Sciatic nerve (tissue), 2 donors: ENCODE results near the gene LINC01488. TPM values are rescaled to one million over a fixed set of nuclear protein-coding genes. Genes with fewer than 3 reads are reported as not detected.

Experiments
- ATAC-seq: fragments of 200-7000 bp; cut with Tn5 transposase; one replicate; pipeline ENCODE4 v1.9.1; 2020; ENCODE audit warnings: mild to moderate bottlenecking, moderate library complexity
- DNase-seq: peaks from one replicate; pipeline ENCODE4 v3.0.0-alpha.2; 2020; ENCODE audit warnings: low spot score
- intact Hi-C: fragments of 100-400 bp; cut with DNase I; formaldehyde crosslinking; loops from one replicate; pipeline ENCODE4 v1.14.2; 2022
- total RNA-seq: library from RNA; stranded (reverse); fragmentation: NEBNext Ultra II Directional; extraction: Animal tissue kit (Norgen Biotek cat#: 25700); gene quantifications from one replicate; pipeline ENCODE4 v1.2.1, GENCODE V29; 2021
- donor health status: DM: no; HTN: no; CAD: no.
- donor health status: DM: no; HTN: no; CAD: no.

Gene LINC01488
- total RNA-seq, 1 donor from 2014 or later: not detected

DNA sequence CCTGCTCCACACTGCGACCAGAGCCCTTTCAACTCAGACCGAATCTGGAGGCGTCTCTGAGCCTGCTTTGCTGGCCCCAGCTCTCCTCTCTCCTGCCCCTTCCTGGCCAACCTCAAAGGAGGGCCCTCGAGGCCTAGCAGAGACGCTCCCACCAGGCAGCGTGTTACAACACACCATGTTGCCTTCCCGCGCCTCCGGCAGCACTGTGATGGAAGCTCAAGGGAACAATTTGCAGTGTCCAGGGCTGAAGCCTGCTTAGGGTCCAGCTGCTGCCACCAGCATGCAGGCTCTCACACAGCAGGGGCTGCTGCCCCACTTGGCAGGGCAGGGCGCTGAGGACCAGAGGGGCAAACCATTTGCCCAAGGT lies 18.4 kb downstream of the LINC01488 start:
- no peak for ATAC-seq
- DNase-seq: peak; percentile 54
- intact Hi-C loops: no loop called here

DNA sequence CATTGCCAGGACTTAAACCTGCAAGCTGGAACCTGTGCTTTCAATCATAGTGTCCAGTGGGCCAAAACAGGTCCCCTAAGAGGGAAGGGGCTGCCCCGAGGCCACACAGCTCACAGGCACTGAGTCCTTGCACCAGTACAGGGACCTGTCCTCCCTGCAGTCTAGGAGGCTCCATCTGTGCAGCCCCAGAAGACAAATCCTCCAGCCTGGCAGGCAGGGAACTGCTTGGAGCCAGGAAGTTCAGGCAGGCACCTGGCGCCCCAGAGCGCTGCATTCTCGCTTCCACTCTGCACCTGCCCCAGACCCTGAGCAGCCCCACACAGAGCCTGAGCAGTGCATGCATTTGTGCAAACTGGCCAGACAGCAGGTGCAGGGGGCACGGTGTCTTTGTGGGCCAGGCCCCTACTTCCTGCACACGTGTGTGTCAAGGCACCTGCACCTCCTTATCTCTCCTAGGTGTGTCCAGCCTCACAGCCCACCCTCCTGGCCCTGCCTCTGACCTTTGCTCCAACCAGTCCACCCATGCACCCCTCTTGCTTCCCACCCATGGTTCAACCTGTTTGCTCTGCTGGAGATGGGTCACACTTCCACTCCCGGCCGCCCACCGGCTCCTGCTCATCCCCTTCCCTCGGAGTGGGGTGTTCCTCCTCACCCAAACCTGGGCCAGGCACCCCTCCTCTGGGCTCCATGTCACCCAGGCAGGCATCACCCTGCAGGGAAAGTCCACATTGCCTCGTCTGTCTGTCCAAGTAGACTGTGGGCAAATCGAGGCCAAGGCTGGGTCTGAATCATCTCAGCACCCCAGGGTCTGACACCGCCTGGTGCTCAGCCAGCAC lies 19.0 kb downstream of the LINC01488 start:
- ATAC-seq: no peak
- DNase-seq: peak; percentile 48
- intact Hi-C loops: no loop called here

DNA sequence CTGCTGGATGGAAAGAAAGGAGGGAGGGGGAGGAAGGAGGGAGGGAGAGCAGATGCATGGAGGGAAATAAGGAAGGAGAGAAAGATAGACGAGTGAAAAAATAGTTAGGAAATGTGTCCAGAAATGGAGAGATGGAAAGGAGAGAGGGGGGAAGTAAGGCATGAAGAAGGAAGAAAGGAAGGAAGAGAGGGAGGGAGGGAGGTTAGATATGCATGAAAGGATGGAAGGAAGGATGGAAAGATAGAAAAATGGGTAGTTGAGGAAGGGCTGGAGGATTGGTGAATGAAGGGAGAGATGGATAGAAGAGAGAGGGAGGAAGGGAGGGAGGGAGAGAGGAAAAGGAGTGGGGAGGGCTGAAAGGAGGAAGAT lies 19.6 kb downstream of the LINC01488 start:
- ATAC-seq: no peak
- no peak for DNase-seq
- intact Hi-C loops: no loop called here

DNA sequence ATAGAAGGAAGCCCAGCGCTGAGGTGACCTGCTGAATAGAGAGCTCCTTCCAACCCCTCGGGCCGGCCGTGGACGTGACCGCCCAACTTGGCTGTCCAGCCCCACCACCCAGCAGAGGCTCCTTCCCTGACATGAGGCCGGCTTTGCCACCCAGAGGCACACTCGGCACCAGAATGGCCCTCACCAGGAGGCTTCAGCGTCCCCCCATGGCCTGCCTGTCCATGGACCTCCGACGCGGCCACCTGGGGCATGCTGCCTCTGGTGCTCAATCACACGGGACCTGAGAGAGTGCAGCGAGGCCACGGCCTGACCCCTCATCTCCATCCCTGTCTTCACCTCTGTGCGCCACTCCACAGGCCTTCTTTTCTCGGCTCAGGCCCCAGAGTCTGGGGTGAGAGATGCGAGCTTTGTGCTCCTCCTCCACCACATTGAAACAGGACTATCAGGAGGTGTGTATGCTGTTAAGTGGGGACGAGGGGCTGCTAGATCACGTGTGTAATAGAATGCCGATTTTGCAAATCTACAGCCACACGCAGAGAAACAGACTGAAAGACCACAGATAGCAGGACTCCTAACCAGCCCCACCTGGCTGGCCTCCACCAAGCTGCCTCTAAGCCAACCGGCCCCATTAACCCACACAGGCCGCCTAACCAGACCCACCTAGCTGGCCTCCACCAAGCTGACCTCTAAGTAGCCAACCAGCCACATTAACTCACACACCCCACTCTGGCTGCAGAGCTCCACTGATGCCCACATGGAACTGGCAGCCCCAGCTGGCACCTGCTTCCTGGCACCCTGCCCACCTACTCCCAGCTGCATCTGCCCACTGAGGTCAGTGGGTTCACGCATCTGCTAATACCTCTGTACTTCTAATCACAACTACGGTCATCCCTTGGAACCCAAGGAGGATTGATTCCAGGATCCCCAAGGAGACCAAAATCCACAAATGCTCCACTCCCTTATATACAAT lies 20.7 kb downstream of the LINC01488 start:
- intact Hi-C loops: no loop called here
- ATAC-seq: no peak
- DNase-seq: peak; percentile 61

DNA sequence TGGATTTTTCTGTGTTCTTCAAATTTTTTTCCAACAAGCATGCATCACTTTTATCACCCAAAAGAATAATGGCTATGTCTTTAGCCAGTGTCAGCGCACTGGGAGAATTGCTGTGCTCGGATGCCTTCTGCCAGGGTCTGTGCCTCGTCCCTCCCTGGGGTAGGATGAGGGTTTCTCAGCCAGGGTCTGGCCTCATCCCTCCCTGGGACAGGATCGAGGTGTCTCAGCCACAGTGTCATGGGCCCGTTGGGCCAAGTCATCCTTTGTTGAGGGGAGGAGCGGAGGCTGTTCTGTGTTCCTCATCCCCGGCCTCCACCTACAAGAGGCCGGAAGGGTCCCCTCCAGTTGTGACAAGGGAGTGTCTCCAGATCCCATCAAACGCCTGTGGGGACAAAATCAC lies 22.7 kb downstream of the LINC01488 start:
- no peak for DNase-seq
- ATAC-seq: no peak
- intact Hi-C loops: no loop called here

DNA sequence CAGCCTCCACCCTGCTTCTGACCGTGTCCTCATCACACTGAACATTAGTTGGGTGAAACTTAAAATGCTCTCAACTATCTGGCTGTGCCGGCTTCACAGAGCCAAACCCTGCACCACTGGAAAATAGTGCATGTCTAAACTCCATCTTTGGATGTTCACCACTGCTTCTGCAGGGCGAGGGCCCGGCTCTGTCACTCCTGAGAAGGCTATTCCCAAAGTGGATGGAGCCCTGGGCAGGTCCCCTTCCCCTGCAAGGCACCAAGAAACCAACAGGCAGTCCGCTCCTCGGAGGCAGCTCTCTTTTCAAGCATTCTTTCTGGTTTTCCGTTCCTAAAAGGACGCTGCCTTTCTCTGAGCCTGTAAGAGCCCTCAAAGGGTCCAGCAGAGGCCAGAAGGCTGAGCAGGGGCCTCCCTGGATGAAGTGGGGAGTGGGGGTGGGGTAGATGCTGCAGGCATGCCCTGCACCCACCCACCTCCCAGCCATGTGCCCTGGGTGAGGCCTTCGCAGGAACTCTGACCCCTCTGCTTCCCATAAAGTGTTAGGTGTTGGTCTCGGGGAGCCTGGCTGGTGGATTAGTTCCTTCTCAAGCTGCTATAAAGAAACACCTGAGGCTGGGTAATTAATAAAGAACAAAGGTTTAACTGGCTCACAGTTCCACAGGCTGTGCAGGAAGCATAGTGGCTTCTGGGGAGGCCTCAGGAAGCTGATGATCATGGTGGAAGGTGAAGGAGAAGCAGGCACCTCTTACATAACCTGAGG lies 23.3 kb downstream of the LINC01488 start:
- no peak for DNase-seq
- intact Hi-C loops: no loop called here
- no peak for ATAC-seq

DNA sequence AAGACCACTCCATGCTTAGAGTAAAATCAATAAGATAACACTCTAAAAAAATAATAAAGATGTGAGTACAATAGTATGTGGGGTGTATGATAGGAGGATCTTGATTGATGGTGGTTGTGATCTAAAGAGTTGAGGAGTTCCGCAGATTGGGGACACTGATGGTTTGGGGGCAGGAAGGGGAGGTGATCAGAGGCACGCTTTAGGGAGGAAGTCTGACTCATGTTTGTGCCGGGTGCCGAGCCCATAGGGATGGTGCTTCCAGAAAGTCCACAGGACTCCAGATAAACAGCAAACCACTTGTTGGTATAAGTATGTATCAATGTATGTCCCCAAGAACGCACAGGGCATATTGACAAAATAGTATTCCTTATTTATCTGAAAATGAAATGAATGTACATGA lies 27.5 kb downstream of the LINC01488 start:
- ATAC-seq: no peak
- intact Hi-C loops: no loop called here
- DNase-seq: no peak

DNA sequence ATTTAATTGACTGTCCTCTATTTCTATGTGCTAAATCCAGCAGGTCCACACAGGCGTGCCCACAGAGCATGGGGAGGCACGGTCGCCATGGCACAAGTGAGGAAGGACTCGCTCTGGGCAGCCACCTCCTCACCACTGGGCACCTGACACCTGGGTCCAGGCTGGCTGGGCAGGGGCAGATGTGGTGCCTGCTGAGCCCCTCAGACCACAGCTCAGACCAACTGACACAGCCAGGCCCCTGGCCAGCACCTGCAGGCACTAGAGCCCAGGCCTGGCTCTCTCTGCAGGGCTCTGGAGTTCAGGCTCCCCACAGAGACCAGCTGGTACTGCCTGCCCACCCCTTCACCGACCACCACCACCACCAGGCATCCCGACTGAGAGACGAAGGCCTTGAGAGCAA lies 27.9 kb downstream of the LINC01488 start:
- ATAC-seq: no peak
- intact Hi-C loops: no loop called here
- no peak for DNase-seq

DNA sequence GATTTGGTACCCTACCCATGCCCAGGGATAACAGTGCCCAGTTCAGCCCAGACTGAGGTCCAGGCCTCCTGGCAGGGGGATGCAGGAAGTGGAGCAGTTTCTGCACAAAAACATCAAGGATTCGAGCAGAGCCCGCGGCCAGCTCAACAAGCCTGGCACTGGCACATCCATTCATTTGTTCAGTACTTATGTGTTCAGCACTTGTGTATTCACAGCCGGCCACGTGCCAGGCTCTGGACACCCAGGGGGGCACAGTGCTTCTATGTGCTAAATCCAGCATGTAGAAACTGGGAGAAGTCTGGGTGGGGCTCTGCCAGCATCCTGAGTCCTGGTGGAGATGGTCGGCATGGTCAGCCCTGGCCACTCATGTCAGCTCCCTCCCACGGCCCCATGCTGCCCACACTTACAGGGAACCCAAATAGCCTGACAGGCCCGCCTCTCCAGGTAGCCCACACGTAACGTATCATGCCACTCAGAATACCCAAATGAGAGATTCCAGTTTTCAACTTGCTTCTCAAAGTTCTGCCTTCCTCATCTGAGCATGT lies 28.5 kb downstream of the LINC01488 start:
- intact Hi-C loops: no loop called here
- DNase-seq: peak; percentile 56
- ATAC-seq: peak; percentile 20

DNA sequence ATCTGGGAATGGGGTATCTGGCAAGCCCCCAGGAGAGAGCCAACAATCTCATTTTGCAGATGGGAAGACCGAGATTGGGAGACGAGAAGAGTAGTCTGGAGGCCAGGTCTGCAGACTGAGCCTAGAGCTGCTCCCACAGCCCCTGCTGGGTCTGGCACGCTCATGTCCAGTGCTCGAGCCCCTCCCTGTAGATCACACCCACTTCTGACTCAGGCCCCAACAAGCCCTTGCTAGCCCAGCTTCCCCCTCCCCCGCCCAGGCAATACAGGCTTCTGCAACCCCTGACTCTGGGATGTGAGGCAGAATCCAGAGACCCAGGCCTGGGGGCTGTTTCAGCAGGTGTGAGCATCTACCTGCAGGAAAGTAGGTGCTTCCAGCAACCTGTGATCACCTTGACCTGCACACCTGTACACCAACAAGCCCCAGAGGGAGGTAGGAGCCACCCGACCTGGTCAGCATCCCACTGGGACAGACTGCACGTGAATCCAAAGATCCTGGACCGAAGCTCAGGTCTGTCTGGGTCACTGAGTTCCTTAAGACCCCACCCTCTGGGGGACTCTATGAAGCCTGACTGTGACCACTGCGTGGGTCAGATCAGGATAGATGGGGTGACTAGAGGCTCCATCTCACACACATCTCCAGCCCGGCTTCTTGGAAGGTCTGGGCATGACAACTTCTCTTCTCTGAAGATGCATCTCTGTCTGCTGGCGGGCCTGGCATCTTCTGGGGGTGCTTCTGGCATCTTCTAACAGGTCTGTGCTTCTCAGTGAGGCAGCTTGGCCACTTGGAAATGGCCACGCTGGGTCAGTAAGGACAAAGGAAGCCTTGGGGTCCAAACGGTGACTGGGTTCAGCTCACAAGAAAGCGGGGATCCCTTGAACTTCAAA lies 29.3 kb downstream of the LINC01488 start:
- ATAC-seq (no peak), DNase-seq (no peak)
- intact Hi-C loops: no loop called here

DNA sequence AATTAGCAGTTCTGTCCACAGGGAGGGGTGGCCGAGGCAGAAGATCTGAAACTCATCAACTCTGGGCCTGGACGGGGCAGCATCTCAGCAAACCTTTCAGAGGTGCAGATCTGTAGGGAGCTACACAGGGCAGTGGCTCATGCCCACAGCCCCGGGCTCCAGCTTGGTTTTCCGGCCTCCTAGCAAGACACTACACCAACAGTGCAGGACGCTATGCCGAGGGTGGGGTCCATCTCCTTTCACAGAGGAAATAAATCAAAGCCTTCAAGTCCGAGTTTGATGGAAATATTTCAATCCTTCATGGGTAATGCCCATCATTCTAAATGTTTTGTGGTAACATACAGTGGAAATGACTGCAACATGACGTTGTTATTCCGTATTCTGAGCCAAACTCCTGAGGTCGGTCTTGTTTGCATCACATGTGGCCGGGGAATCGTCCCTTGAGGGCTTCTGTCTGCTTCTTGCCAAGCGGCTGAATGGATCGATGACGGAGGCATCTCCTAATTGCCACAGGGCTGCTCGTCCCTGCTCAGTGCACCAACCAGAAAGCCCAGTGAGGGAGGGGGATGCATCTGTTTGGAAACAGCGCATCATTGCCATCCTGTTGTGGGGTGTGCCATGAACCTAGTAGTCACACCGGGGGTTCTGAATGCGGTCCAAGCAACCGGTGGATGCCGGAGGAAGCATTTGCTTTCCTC lies 30.0 kb downstream of the LINC01488 start:
- DNase-seq (no peak), ATAC-seq (no peak)
- intact Hi-C loops: no loop called here

DNA sequence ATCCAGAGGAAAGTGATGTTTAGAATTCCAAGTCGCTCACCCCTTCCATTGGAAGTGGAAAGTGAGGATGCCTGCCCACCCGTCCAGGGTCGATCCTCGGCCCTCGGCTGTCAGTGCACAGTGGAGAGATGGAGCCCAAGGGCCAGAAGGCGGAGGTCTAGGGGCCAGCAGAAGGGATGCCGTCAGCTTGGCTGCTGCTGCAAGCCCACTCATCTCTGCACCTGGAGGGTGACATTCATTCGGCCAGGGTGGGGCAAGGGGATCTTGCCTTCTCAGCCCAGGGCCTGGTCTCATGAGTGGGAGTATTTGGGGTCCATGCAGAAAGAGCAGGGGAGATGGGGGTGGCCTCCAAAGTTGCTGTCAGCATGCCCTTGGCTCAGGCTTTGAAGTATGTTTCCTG lies 30.7 kb downstream of the LINC01488 start:
- ATAC-seq (no peak), DNase-seq (no peak)
- intact Hi-C loops: no loop called here

DNA sequence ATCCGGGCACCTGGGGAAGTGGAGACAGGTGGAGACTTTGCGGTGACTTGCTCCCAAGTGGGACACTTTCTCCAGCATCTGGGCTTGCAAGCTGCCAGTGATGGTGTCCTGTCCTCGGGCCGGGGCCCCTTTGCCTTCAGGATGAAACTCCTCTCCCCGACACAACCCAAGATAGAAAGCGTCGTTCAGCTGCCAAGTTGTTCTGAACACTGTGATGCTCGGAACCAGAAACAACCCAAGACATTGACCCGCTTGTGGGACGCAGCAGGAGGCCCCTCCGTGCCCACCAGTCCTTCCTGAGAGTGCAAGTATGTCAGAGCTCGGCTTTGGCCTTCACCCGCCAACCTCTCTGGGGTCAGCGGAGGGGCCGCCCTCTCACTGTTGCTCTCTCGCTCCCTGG lies 31.3 kb downstream of the LINC01488 start:
- ATAC-seq (no peak), DNase-seq (no peak)
- intact Hi-C loops: no loop called here

DNA sequence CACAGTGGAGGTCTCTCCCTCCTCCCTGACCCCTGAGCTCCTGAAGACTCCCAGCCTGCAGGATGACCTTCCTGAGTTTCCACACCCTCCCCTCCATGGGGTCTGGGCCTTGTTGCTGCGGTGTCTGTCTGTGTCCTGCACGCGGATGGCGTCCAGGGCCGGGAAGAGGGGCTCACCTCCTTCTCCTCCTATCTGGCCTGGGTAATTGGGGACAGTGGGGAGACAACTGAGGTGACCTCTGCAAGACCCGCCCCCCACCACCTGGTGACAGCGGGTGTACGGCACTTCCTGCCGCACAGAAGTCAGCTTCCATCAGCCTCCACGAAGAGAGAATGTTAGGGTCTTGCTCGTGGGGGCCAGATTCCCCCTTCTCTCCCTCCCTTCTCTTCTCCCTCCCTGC lies 31.7 kb downstream of the LINC01488 start:
- no peak for DNase-seq
- no peak for ATAC-seq

DNA sequence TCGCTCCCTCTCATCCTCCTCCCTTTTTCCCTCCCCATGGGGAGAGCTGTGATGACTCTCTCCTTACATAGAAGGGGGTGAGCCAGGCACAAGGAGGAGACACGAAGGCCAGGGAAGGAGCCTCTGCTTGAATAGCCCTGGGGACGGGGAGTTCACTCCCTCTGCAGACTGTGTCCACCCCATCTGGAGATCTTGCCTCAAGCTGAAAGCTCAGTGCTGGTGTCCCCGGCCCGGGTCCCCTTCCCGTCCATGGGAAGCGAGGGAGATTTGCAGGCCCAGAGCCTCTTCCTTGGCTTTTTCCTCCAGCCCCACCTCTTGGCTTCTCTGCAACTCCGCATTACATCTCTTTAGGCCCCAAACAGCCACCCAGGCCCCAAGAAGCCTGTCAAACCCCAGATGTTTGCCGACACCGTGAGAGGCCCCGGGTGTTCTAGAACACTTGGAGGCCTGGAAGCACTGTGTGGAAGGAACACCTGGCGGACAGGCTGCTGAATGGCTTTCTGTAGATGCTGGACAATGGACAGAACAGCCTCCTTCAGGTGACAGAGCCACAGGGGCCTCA lies 32.3 kb downstream of the LINC01488 start:
- ATAC-seq (no peak), DNase-seq (no peak)
- intact Hi-C loops: no loop called here

More for the DNA sequence above, 31.7 kb downstream of the LINC01488 start:
- intact Hi-C loops: no loop called here

DNA sequence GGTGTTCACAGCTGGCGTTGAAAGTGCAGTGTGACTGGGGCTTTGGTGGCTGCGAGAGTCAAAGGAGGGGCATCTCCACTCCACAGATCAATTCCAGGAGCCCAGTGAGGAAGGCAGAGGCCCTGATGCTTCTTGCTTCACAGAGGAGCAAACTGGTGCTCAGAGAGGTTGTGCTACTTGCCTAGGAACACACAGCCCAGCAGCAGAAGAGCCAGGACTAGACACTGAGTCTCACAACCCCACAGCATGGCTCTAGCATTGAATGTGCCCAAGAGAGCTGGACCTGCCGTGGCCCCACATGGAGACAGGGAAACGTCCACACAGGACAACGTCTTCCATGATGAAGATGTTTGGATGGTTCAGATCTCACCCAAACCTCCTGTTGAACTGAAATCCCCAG lies 33.3 kb downstream of the LINC01488 start:
- DNase-seq: no peak
- intact Hi-C loops: no loop called here

More for the DNA sequence above, 33.3 kb downstream of the LINC01488 start:
- no peak for ATAC-seq
